C1 segment of cervical spinal cord (tissue), 14 donors: ENCODE measurements around the gene SARS1.

Experiments
- DNase-seq, 14 donors: peaks; one replicate each; lab custom pipeline; 2025; lab: John Stamatoyannopoulos, UW

Gene SARS1

DNA sequence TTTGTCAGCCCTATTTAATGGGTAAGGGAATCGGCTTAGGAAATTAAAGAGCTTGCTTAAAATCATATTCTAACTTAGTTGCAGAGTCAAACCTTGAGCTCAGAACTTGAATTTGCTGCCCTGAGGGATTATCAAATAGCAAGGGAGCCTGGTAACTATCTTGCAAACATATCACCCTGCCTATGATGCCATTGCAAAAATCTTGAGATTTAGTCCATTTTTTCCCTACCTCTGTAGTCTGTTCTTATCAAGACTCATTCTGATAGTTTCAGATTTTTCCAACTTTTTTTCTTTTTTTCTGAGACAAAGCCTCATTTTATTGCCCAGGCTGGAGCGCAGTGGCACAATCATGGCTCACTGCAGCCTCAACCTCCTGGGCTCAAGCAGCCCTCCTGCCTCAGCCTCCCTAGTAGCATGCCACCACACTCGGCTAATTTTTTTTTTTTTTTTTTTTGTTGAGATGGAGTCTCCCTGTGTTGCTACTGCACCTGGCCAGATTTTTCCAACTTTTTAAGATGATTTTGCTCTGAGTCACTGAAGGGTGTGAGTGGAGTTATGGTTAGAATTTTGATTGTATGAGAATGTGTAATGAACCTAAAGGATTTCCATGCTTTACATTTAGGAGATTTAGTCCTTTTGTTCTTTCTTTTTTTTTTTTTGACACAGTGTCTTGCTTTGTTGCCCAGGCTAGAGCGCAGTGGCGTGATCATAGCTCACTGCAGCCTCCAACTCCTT, 12.2 kb downstream of the SARS1 start:
- no peak for DNase-seq

DNA sequence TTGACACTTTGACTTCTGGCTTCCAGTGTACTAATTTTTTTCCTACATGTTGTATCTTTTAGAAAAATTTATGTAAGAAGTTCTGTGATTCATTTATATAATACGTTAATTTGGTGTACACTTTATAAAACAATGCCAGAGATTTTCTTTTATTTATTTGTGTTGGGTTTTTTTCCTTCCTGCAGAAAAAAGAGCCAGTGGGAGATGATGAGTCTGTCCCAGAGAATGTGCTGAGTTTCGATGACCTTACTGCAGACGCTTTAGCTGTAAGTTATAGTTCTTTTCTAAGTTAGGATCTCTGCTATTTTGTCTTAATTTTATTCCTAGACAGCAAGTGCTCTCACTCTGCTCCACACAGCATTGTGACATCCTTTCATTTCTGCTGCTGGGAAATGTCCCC, 14.4 kb downstream of the SARS1 start:
- no peak for DNase-seq

DNA sequence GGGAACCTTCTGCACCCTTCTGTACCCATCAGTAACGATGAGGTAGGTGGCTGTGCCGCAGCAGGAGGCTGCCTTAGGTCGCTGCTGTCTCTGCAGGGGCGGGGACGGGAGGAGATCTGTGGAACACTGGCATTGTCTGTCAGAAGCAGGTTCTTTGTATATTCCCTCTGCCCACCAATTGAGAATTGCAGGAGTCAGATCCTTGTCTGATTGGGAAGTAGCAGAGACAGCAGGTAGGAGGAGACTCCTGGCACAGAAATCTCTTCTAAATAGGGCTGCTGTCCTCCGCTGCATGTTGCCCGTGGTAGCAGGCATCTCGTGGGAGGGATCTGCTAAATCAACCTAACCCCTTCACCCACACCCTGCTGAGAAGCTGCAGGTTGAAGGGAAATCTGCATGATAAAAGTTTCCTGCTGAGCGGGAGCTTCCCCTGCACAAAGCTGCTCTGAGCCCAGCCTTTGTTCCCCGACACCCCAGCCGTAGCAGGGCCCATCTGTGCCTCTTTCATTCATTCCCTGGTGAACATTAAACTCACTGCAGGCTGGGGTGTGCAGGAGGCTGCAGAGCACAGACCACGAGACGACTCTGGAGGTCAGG, 15.9 kb downstream of the SARS1 start:
- no peak for DNase-seq

DNA sequence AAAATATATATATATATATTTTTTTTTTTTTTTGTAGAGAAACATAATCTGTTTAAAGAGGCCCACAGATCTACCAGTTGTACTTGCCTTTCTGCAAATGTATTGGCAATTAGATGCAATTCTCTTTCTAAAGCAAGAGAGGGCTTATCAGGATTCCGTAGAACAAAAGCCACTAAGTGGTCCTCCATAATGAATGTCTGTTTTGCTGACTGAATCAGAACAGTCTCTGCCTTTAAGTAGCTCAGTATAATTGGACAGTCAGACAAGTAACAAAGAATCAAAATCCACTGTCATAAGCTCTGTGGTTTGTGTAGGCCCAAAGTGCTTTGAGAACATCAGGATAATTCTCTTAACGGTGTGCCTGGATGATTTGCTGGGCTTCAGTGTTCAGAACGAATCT, 17.3 kb downstream of the SARS1 start:
- no peak for DNase-seq

DNA sequence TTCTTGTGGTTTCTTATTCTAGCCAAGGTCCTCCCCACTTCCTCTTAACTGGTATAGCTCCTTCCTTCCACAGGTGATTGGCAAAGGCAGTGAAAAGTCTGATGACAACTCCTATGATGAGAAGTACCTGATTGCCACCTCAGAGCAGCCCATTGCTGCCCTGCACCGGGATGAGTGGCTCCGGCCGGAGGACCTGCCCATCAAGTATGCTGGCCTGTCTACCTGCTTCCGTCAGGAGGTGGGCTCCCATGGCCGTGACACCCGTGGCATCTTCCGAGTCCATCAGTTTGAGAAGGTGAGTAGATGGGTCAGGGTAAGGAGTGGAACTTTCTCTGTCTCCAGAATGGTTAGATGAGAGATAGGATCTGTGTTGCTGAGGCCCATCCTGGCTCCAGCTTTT, 21.4 kb downstream of the SARS1 start:
- no peak for DNase-seq

DNA sequence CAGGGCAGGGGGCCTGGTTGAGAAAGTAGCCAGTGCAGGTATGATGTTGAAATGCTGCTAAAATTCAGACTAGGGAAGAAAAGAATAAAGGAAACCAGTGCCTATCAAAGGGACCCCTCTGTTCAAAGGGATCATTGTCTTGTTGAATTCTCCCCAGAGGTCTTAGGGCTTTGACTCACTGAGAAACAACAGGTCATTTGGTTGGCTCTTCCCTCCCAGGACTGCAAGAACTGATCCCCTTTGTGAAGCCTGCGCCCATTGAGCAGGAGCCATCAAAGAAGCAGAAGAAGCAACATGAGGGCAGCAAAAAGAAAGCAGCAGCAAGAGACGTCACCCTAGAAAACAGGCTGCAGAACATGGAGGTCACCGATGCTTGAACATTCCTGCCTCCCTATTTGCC, 23.8 kb downstream of the SARS1 start:
- DNase-seq: no peak

DNA sequence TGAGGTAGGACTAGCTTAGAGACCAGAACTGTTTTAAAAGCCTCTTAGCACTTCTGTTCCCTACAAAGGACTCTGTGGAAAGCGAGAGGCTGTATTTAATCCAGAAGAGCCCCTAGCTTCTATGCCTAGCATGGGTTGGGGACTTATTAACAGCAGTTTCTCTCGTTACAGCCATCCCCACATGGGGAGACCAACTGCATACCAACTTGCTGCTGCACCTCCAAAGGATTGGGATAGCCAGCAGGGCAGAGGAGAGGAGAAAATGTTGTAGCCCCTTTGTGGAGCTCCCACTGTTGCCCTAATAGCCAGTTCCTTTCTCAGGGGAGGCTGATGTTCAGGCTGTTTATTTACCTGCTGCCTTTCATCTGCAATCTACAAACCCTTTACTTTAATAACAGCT, 24.7 kb downstream of the SARS1 start:
- no peak for DNase-seq

DNA sequence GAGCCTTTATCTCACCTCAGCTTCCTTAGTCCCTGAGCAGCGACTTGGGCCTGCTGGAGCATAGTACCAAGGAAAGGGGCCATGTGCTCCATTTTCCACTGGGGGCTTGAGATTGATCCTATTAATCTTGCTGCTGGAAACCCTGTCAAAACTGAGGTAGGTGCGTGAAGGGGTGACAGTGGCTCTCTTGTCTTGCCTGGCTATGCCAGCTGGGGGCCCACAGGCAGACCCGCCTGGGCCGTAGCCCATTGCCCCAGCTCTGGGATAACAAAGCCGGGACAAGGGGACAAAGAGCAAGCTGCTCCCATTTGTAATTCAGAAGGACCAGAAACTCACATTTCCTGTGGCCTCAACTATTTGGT, 25.3 kb downstream of the SARS1 start:
- DNase-seq: no peak

DNA sequence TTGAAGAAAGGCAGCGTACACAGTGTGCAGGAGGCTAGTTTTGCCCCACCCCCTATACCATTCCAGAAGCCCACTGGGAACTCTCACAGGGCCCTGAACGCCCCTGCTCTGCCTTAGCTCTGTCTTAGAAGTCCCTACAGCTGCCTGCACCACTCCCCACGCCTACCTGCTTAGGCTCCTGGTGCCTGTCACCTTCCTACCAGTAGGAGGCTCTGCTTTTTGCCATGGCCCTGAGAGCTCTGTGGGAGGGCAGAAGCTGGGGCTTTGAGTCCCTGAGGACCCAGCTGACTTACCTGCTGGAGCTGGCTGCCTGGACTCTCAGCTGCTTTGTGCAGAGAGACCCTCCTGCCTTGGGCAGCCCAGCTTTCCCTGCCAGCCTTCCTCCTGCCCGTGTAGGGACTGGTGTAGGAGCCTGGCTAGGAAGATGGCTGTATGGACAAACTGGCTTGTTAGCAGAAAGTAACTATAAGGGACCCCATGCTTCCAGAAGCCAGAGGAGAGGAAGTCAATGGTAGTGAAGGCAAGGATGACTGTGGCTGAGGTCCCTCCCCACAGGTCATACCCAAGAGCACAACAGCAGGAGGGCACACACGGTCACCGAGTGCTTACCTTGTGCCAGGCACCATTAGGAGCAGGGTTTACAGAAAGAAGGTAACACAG, 25.8 kb downstream of the SARS1 start:
- no peak for DNase-seq

DNA sequence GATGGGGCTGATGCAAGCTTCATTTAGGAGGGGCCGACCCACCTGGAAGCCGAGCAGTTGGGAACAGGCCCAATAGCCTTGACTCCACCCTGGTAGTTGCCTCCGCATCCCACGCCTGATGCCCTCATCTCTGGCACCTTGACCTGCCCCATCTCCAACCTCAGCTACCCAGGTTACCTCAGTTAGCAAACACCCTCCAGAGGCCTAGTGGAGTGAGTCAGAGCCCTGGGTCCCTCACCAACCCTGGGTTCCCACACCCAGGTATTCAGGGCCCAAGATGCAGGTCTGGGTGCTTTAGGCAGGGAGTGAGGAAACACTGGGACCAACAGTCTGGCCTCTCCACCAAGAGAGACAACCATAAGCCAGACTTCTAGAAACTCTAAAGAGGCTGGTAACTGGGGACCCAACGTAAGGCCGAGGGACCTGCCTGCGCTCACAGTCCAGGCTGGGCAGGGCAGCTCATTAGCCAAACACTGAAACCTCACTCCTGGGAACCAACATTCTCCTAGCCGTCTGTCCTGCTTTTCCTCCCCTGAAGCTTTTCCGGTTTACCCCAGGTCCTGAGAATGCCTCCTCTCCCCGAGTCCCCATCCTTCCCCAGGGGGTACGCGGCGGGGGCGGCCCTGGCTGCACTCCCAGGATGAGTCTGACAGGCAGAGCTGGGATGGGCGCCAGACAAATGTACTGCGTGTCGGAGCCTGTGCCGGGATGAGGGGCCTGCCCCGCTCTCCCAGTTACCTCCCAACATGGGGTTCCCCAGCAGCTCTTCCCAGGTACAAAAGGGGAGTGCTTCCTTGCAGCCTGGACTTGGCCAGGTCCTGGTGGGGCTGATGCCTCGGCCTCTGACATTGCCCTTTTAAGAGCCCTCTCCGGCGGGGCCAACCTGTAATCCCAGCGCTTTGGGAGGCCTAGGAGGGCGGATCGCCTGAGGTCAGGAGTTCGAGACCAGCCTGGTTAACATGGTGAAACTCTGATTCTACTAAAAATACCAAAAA, 26.7 kb downstream of the SARS1 start:
- peak in 6 of 14 donors; percentile 34 to 65 (median 45) for DNase-seq

DNA sequence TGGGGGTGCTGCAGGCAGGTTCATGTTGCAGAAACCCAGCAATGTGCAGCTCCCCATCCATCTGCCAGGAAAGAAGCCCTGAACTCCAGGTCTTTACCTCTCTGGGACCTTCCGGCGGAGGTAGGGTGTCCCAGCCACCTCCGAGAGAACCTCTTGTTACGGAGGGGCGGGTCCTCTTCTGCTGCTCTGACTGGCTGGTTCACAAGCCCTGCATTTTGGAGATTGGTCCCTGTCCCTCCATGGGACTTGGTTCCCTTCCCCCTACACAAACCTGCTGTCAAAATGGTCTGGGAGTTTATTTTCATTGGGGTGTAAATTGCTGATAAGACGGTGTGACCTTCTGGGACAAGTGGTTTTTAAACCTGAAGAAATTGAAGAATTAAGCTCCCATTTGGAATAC, 27.6 kb downstream of the SARS1 start:
- DNase-seq: no peak

DNA sequence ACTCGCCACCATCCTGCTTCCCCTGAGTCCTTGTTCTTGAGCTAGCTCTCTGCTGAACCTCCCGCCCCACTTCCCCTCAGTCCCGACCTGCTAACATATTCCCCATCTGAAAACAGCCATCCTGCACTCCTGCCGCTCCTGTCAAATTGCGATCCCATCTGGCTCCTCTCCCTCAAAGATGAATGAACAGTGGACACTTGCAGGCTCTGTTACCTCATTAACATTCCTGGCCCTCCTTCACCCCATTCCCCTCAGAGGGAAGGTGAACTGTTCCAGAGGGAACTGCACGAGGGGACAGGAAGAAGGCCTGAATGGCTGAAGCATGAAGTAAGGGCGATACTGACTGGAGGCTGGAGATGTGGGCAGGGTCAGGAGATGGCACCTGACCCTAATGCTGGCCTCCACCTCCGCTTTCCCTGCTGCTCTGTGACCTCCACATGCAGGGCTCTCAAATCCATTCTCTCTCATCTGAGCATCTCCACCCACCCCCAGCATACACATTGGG, 28.2 kb downstream of the SARS1 start:
- DNase-seq: peak in 1 of 14 donors; percentile 71

DNA sequence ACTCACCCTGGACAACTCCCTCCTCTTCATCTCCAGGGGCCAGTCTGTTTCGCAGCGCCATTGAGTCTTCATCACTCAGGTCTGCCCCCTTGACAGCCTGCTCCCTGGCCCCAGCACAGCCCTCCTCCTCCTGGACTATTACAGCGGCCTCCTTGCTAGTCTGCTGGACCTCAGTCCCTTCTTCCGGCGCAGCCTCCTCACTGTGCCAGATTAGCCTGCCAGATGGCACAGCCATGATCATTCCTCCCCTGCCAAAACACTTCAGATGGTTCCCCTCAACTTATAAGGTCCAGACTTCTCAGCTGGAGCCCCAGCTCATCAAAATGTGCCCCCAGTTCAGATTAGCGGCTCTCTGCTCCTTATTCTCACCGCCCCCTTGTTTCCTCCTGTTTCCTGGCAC, 28.7 kb downstream of the SARS1 start:
- peak in 4 of 14 donors; percentile 25 to 88 (median 46) for DNase-seq

DNA sequence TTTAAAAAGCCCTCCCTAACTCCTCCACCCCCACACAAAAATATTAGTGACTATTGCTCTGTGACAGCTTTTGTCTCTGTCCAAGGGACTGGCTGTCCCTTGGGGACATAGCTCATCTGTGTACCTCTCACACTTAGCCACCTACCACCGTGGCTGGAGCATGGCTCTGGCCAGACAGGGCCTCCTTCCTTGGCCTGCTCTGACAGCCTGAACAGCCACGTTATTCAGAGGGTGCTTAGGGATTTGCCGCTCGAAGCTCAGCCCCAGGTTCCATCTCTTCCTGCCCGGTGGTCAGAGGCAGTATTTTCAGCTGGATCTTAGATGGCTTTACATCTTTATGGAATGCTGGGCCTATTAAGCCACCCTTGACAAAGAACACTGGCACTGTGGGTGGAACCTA, 29.5 kb downstream of the SARS1 start:
- no peak for DNase-seq

DNA sequence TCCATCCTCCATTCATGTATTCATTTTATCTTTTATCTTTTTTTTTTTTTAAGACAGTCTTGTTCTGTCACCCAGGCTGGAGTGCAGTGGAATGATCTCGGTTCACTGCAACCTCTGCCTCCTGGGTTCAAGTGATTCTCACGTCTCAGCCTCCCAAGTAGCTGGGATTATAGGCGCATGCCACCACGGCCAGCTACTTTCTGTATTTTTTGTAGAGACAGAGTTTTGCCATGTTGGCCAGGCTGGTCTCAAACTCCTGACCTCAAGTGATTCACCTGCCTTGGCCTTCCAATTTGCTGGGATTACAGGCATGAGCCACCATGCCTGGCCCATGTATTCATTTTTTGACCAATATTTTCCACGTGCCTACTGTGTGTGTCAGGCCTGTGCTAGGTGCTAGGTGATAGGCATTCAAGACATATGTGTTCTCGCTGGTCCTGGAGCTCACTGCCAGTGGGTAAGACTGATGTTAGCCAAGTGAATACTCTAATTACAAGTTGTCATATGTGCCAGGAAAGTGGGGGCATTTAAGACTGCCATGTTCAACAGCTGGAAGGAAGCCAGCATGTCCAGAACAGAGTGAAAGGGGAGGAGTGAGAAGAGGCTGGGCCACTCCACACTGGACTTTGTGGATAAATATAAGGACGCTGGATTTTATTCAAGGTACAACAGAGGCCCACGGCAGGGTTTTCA, 30.3 kb downstream of the SARS1 start:
- no peak for DNase-seq

DNA sequence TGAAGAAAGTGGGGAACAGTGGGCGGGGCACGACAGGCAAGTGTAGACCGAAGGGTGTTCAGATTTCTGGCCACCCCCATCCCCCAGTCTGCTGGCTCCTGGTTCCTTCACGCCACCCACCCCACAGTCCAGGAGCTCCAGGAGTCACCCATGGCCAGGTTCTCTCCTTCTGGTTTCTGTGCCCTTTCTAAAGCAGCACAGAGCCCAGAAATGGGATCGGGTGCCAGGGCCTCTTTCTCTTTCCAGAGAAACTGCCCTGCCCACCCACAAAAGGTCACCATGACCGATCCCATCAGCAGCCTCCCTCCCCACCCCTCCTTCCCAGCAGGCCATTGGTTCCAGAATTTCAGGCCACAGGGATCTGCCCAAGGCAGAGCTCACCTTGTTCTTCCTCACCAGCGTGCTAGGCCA, 32.4 kb downstream of the SARS1 start:
- DNase-seq: no peak

DNA sequence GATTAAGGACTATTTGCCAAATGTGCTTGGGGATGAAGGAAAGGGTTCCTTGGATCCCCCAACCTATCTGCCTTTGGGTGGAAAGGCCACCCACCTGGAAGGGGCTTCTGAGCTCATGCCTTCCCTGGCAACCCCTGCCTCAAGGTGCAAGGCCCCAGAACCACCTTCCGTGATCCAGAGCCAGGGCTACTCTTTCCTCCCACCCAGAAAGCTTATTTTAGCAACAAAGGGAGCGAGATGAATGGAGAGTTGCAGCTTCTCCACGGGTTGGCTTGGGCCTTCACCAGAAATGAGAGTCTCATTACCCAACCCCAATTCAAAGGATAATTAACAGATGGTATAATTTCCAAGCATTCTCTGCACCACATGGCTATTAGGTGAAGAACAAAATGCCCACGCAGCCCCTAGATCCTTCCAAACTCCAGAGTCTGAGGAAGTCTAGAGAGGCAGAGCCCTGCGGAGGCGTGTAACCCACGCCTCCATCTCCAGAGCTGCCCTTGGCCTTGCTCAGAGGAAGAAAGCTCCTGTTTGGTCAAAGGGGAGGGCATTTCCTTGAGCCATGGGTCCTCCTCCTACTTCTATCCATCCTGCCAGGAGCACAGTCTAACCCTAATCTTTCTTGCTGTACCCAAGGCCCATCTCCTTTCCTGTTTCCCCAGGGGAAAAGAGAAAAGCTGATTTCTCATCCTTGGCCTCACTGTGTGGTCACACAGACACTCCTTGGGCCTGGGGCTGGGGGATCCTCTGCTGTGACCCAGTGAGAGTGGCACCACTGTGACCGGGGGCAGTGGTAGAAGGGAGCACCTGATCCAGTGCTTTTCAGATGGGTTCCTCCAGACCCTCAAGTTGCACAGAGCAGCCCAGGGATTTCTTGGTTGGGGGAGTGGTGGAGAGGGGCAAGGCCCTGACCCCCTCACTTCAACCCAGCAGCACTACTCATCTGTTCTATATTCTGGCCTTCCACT, 34.0 kb downstream of the SARS1 start:
- peak in 1 of 14 donors; percentile 61 for DNase-seq

DNA sequence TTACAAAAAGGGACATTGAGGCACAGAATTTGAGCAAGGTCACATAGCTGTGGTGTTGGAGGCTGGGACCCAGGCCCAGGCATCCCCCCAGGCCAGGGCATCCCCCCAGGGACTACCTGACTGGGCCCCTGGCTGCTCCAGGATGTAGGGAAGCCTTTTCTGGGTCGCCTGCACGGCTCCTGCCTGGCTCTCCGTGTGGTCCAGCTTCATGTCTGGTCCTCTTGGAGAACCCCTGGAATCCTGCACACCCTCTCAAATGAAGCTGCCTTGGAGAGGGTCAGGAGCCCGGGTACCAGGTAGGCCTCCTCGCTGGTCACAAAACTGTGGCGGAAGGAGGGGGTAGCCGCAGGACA, 34.7 kb downstream of the SARS1 start:
- no peak for DNase-seq

DNA sequence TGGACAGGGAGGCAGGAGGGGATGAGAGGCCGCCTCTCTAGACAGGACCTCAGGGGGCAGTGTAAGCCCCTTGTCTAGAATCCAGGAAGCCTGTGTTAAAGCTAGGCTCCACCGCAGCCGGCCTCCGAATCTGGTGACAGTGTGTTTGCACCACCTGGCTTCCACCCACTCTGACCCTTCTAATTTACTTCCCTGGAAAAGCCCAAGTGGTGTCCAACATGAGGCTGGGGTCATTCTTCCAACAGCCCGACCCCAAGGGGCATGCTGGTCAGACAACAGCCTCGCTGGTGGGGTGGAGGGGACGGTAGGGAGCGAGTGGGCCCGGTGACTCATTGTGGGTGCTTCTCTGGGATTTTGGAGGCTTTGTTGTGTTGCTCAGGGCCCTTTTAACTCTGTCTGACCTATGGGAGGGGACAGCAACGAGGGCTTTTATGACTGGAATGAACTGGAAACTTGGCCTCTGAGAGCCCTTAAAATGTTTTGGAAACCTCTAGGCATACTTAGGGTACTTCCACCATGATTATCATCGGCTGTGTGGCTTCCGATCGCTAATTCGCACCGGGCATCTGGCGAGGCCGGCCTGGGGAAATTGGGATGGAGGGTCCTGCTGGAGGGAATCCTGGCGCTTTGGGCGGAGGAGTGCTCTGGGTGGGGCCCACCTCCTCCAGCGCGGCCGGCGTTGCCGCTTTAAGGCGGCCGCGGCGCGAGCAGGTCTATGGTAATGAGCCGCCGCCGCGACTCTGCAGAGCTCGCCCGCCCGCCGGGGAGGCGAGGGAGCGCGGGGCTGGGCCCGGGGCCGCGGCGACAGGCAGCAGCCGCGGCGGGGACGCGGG, 35.3 kb downstream of the SARS1 start, which contains the start of gene CELSR2:
Gene CELSR2, plus strand, starts transcription at position 743 of the 833 bp plus-strand sequence. CDS start 541 bp downstream, outside the sequence.
- DNase-seq: peak in 7 of 14 donors; percentile 27 to 77 (median 31)
